GM21723 (cell line): ENCODE measurements around the gene SLC38A10.

Experiments
- ATAC-seq: cut with Tn5 transposase; IDR thresholded peaks from one replicate; pipeline ENCODE4 v1.9.1; 2021; ENCODE audit warnings: mild to moderate bottlenecking, moderate library complexity; ENCODE audit not compliant: unreplicated experiment

The SLC38A10 gene

GRCh38 chr17:81331527-81332043 lies 36.5 kb upstream of the SLC38A10 start:
- no peak for ATAC-seq

GRCh38 chr17:81330884-81331245 lies 35.8 kb upstream of the SLC38A10 start:
- no peak for ATAC-seq

- no peak for ATAC-seq
Observed at GRCh38 chr17:81329927-81330883, 35.1 kb upstream of the SLC38A10 start.

- ATAC-seq, result no peak
Observed at GRCh38 chr17:81328978-81329926, 34.1 kb upstream of the SLC38A10 start.

GRCh38 chr17:81328489-81328888 lies 33.4 kb upstream of the SLC38A10 start:
- ATAC-seq, result no peak

- no peak for ATAC-seq
Observed at GRCh38 chr17:81325714-81326358, 30.7 kb upstream of the SLC38A10 start.

- ATAC-seq, result no peak
Observed at GRCh38 chr17:81324851-81325713, 30.0 kb upstream of the SLC38A10 start.

GRCh38 chr17:81324177-81324850 lies 29.2 kb upstream of the SLC38A10 start:
- no peak for ATAC-seq

GRCh38 chr17:81323411-81323868 lies 28.3 kb upstream of the SLC38A10 start:
- ATAC-seq, result no peak

- ATAC-seq, result no peak
Observed at GRCh38 chr17:81323083-81323369, 27.9 kb upstream of the SLC38A10 start.

GRCh38 chr17:81322271-81323082 lies 27.4 kb upstream of the SLC38A10 start:
- no peak for ATAC-seq

- no peak for ATAC-seq
Observed at GRCh38 chr17:81317961-81318605, 23.0 kb upstream of the SLC38A10 start.

- no peak for ATAC-seq
Observed at GRCh38 chr17:81317530-81317821, 22.4 kb upstream of the SLC38A10 start.

GRCh38 chr17:81315885-81316391 lies 20.8 kb upstream of the SLC38A10 start:
- ATAC-seq, result no peak

- no peak for ATAC-seq
Observed at GRCh38 chr17:81315129-81315884, 20.2 kb upstream of the SLC38A10 start.

- ATAC-seq, result no peak
Observed at GRCh38 chr17:81314398-81315081, 19.4 kb upstream of the SLC38A10 start.
